Measurements from ENCODE around the gene ARSA.

The ARSA gene

GRCh38 chr22:50627642-50628542 lies at the start of gene ARSA:
TSS of gene ARSA (minus strand) at chr22:50628152. CDS start at chr22:50627779, 373 bp downstream.
- TF ChIP-seq CTCF (IDR thresholded peaks at IDR 0.05): peak; percentile 57

GRCh38 chr22:50676661-50677492 lies 48.9 kb upstream of the ARSA start:
- no peak for TF ChIP-seq CTCF (IDR thresholded peaks at IDR 0.05)

- no peak for TF ChIP-seq CTCF (IDR thresholded peaks at IDR 0.05)
Measured at GRCh38 chr22:50676180-50676636, 48.3 kb upstream of the ARSA start.

- TF ChIP-seq CTCF (IDR thresholded peaks at IDR 0.05): no peak
Measured at GRCh38 chr22:50675553-50676179, 47.7 kb upstream of the ARSA start.

GRCh38 chr22:50674606-50675552 lies 46.9 kb upstream of the ARSA start:
- no peak for TF ChIP-seq CTCF (IDR thresholded peaks at IDR 0.05)

- no peak for TF ChIP-seq CTCF (IDR thresholded peaks at IDR 0.05)
Measured at GRCh38 chr22:50674130-50674500, 46.2 kb upstream of the ARSA start.
